Measurements from ENCODE around the gene SIPA1L3. TPM values are rescaled to one million over a fixed set of nuclear protein-coding genes. Genes with fewer than 3 reads are reported as not detected.

SIPA1L3 gene
- total and polyA plus RNA-seq, 2 experiments from 2014 or later: 13.7 to 23.3 TPM

DNA sequence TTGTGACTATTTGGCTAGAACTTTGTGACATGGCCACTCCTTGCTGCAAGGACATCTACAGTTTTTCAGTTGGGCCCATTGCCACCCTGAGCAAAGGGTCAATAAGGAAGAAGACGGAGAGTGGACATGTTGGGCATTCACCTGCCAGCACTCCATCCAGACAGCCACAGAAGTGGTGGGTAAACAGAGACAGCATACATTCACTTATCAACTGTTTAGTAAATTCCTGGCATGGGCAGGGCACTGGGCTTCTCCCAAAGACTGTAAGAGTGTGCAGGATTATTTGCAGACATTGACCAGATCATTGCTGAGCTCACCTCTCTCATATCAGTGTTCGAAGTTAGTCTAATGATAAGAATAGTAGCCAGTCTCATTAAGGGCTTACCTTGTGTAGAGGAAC lies 29.2 kb downstream of the SIPA1L3 start:
- no peaks in the 10 kb centered on the region for H3K36me3 ChIP-seq (replicated peaks; ENCODE audit: insufficient read depth, low read depth)
- no peaks in the 10 kb centered on the region for H3K9me2 ChIP-seq (replicated peaks; ENCODE audit: insufficient read depth)
- peaks cover 73% of the 10 kb centered on the region for H3K4me1 ChIP-seq (ENCODE audit: insufficient read depth)
- peaks cover 61% of the 10 kb centered on the region for H3K79me2 ChIP-seq
- DNase-seq (ENCODE audit: low spot score): peak; percentile 38
- peak overlapping the region; percentile 63 for H3K4me2 ChIP-seq
- peaks cover 4% of the 10 kb centered on the region for H3K9me3 ChIP-seq (ENCODE audit: low read depth)
- H3K27me3 ChIP-seq: no peaks in the 10 kb centered on the region
- H2AFZ ChIP-seq: no peak overlapping the region
- H3K27ac ChIP-seq: peak overlapping the region; percentile 94
- WGBS (ENCODE audit: low lambda C conversion rate, missing lambda C conversion rate): 61% methylated on average over 2 of the region's 2 CpGs
- TF ChIP-seq EZH2phosphoT487 (IDR thresholded peaks at IDR 0.05; ENCODE audit: low read depth, severe bottlenecking, unreplicated experiment): no peak
- TF ChIP-seq, protein P1, sequence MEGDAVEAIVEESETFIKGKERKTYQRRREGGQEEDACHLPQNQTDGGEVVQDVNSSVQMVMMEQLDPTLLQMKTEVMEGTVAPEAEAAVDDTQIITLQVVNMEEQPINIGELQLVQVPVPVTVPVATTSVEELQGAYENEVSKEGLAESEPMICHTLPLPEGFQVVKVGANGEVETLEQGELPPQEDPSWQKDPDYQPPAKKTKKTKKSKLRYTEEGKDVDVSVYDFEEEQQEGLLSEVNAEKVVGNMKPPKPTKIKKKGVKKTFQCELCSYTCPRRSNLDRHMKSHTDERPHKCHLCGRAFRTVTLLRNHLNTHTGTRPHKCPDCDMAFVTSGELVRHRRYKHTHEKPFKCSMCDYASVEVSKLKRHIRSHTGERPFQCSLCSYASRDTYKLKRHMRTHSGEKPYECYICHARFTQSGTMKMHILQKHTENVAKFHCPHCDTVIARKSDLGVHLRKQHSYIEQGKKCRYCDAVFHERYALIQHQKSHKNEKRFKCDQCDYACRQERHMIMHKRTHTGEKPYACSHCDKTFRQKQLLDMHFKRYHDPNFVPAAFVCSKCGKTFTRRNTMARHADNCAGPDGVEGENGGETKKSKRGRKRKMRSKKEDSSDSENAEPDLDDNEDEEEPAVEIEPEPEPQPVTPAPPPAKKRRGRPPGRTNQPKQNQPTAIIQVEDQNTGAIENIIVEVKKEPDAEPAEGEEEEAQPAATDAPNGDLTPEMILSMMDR (IDR thresholded peaks at IDR 0.05; ENCODE audit: poor library complexity): no peak
- no peak for TF ChIP-seq EZH2 (IDR thresholded peaks at IDR 0.05; ENCODE audit: borderline replicate concordance)
- H4K20me1 ChIP-seq (ENCODE audit: insufficient read depth, poor library complexity, severe bottlenecking): no peaks in the 10 kb centered on the region
- no peak overlapping the region for H3K4me3 ChIP-seq

DNA sequence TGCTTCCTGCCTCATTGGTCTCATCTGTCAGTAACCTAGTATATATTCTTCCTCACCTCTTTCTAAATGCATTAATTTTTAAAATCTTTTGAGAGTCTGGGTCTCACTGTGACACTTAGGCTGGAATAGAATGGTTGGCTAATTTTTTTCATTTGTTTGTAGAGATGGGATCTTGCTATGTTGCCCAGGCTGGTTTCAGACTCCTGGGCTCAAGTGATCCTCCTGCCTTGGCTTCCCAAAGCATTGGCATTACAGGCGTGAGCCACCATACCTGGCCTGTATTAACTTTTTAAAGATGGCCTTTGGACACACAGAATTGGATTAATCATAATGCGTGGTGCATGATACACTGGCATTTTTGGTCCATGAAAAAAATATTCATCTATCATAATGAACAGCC lies 29.9 kb downstream of the SIPA1L3 start:
- peak overlapping the region; percentile 63 for H3K4me2 ChIP-seq
- TF ChIP-seq, protein P1 (IDR thresholded peaks at IDR 0.05; ENCODE audit: poor library complexity): no peak
- no peak for TF ChIP-seq EZH2 (IDR thresholded peaks at IDR 0.05; ENCODE audit: borderline replicate concordance)
- TF ChIP-seq EZH2phosphoT487 (IDR thresholded peaks at IDR 0.05; ENCODE audit: low read depth, severe bottlenecking, unreplicated experiment): no peak
- H3K27me3 ChIP-seq: no peaks in the 10 kb centered on the region
- H3K9me3 ChIP-seq (ENCODE audit: low read depth): peaks cover 4% of the 10 kb centered on the region
- no peak overlapping the region for H3K4me3 ChIP-seq
- H3K9me2 ChIP-seq (replicated peaks; ENCODE audit: insufficient read depth): no peaks in the 10 kb centered on the region
- H2AFZ ChIP-seq: no peak overlapping the region
- peaks cover 68% of the 10 kb centered on the region for H3K4me1 ChIP-seq (ENCODE audit: insufficient read depth)
- peak overlapping the region; percentile 94 for H3K27ac ChIP-seq
- 93% methylated on average over 2 of the region's 2 CpGs for WGBS (ENCODE audit: low lambda C conversion rate, missing lambda C conversion rate)
- DNase-seq (ENCODE audit: low spot score): no peak
- peaks cover 59% of the 10 kb centered on the region for H3K79me2 ChIP-seq
- H3K36me3 ChIP-seq (replicated peaks; ENCODE audit: insufficient read depth, low read depth): no peaks in the 10 kb centered on the region
- H4K20me1 ChIP-seq (ENCODE audit: insufficient read depth, poor library complexity, severe bottlenecking): no peaks in the 10 kb centered on the region

DNA sequence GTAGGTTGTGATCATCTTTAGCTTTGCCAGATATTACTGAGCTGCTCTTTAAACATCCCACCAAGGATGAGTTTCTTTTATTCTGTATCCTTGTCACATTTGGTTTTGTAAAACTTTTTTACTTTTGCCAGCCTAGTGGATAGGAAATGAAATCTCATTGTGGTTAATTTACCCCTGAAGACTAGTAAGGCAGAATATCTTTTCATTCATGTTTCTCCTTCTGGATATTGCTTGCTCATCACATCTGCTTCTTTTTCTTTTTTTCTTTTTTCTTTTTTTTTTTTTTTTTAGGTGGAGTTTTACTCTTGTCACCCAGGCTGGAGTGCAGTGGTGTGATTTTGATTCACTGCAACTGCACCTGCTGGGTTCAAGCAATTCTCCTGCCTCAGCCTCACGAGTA lies 31.3 kb downstream of the SIPA1L3 start:
- TF ChIP-seq EZH2 (IDR thresholded peaks at IDR 0.05; ENCODE audit: borderline replicate concordance): no peak
- no peak for TF ChIP-seq EZH2phosphoT487 (IDR thresholded peaks at IDR 0.05; ENCODE audit: low read depth, severe bottlenecking, unreplicated experiment)
- TF ChIP-seq, protein P1 (IDR thresholded peaks at IDR 0.05; ENCODE audit: poor library complexity): no peak
- Histone ChIP-seq H3K79me2 (peaks cover 61% of the 10 kb centered on the region), H3K27ac (peak overlapping the region; percentile 28), H3K9me2 (replicated peaks; ENCODE audit: insufficient read depth) (no peaks in the 10 kb centered on the region), H3K4me3 (no peak overlapping the region), H3K4me2 (no peak overlapping the region), H3K36me3 (replicated peaks; ENCODE audit: insufficient read depth, low read depth) (no peaks in the 10 kb centered on the region), H3K27me3 (no peaks in the 10 kb centered on the region), H4K20me1 (ENCODE audit: insufficient read depth, poor library complexity, severe bottlenecking) (no peaks in the 10 kb centered on the region), H3K4me1 (ENCODE audit: insufficient read depth) (peaks cover 66% of the 10 kb centered on the region), H3K9me3 (ENCODE audit: low read depth) (peaks cover 4% of the 10 kb centered on the region), H2AFZ (no peak overlapping the region)
- no peak for DNase-seq (ENCODE audit: low spot score)
- WGBS (ENCODE audit: low lambda C conversion rate, missing lambda C conversion rate): 88% methylated on average over 1 of the region's 1 CpG
